Stimulated activated memory B cell treated with anti-CD40 and anti-IgM and Interleukin-4, amounts not matched to agents 10 μg/mL and 1 μg/mL and 100 μg/mL, for 72 hours (primary cell): ENCODE results near the gene HSBP1L1.

ENCODE experiments used
- ATAC-seq: fragments of 150-1000 bp; cut with Tn5 transposase; 2 replicates; pipeline ENCODE4 v1.10.0; 2021
- H3K27ac Mint-ChIP-seq: one replicate; pipeline ENCODE4 v1.8.0; 2022; ENCODE audit warnings: mild to moderate bottlenecking, mixed read lengths
- H3K27me3 Mint-ChIP-seq: one replicate; pipeline ENCODE4 v1.8.0; 2022; ENCODE audit warnings: mixed read lengths
- H3K36me3 Mint-ChIP-seq: one replicate; pipeline ENCODE4 v1.8.0; 2022; ENCODE audit warnings: mixed read lengths
- H3K4me1 Mint-ChIP-seq: one replicate; pipeline ENCODE4 v1.8.0; 2022; ENCODE audit warnings: mixed read lengths
- H3K4me3 Mint-ChIP-seq: one replicate; pipeline ENCODE4 v1.8.0; 2022; ENCODE audit warnings: mild to moderate bottlenecking, moderate library complexity, mixed read lengths
- H3K9me3 Mint-ChIP-seq: one replicate; pipeline ENCODE4 v1.8.0; 2022; ENCODE audit warnings: mixed read lengths

Gene HSBP1L1

GRCh38 chr18:79960921-79961526, 3.4 kb upstream of the HSBP1L1 start:
- Mint-ChIP-seq H3K36me3 (peaks cover 5% of the 10 kb centered on the region), H3K4me1 (peaks cover 47% of the 10 kb centered on the region), H3K27ac (peak overlapping the region; percentile 24), H3K4me3 (no peak overlapping the region), H3K27me3 (peaks cover 8% of the 10 kb centered on the region), H3K9me3 (no peaks in the 10 kb centered on the region)
- ATAC-seq: no peak

GRCh38 chr18:79961527-79962291, 2.7 kb upstream of the HSBP1L1 start:
- Mint-ChIP-seq H3K27me3 (peaks cover 8% of the 10 kb centered on the region), H3K9me3 (no peaks in the 10 kb centered on the region), H3K36me3 (peaks cover 5% of the 10 kb centered on the region), H3K4me3 (no peak overlapping the region), H3K4me1 (peaks cover 47% of the 10 kb centered on the region), H3K27ac (peak overlapping the region; percentile 24)
- no peak for ATAC-seq

GRCh38 chr18:79962311-79962710, 2.1 kb upstream of the HSBP1L1 start:
- Mint-ChIP-seq H3K9me3 (no peaks in the 10 kb centered on the region), H3K36me3 (peaks cover 5% of the 10 kb centered on the region), H3K27ac (peak overlapping the region; percentile 78), H3K4me1 (peaks cover 47% of the 10 kb centered on the region), H3K27me3 (peaks cover 8% of the 10 kb centered on the region), H3K4me3 (no peak overlapping the region)
- ATAC-seq: no peak

- peak; percentile 88 for ATAC-seq
- H3K27ac Mint-ChIP-seq: peak overlapping the region; percentile 78
- H3K4me1 Mint-ChIP-seq: peaks cover 47% of the 10 kb centered on the region
- H3K9me3 Mint-ChIP-seq: no peaks in the 10 kb centered on the region
- H3K27me3 Mint-ChIP-seq: peaks cover 8% of the 10 kb centered on the region
- H3K36me3 Mint-ChIP-seq: peaks cover 5% of the 10 kb centered on the region
- peak overlapping the region; percentile 65 for H3K4me3 Mint-ChIP-seq
Observed at GRCh38 chr18:79962835-79963657, 1.4 kb upstream of the HSBP1L1 start.

GRCh38 chr18:79963658-79964329, 649 bp upstream of the HSBP1L1 start:
- H3K9me3 Mint-ChIP-seq: no peaks in the 10 kb centered on the region
- H3K27ac Mint-ChIP-seq: peak overlapping the region; percentile 78
- H3K36me3 Mint-ChIP-seq: peaks cover 5% of the 10 kb centered on the region
- peaks cover 47% of the 10 kb centered on the region for H3K4me1 Mint-ChIP-seq
- peaks cover 8% of the 10 kb centered on the region for H3K27me3 Mint-ChIP-seq
- H3K4me3 Mint-ChIP-seq: peak overlapping the region; percentile 65
- ATAC-seq: no peak

GRCh38 chr18:79965119-79965902, 868 bp downstream of the HSBP1L1 start:
- peak overlapping the region; percentile 66 for H3K4me3 Mint-ChIP-seq

GRCh38 chr18:79970419-79971133, 6.1 kb downstream of the HSBP1L1 start:
- H3K4me3 Mint-ChIP-seq: no peak overlapping the region
- no peaks in the 10 kb centered on the region for H3K27me3 Mint-ChIP-seq
- no peaks in the 10 kb centered on the region for H3K9me3 Mint-ChIP-seq
- peaks cover 7% of the 10 kb centered on the region for H3K4me1 Mint-ChIP-seq
- peaks cover 55% of the 10 kb centered on the region for H3K36me3 Mint-ChIP-seq
- ATAC-seq: no peak
- H3K27ac Mint-ChIP-seq: no peak overlapping the region

More at GRCh38 chr18:79965119-79965902, 868 bp downstream of the HSBP1L1 start:
- peak overlapping the region; percentile 2 for H3K27ac Mint-ChIP-seq
- H3K9me3 Mint-ChIP-seq: no peaks in the 10 kb centered on the region
- H3K27me3 Mint-ChIP-seq: peaks cover 8% of the 10 kb centered on the region
- H3K4me1 Mint-ChIP-seq: peaks cover 44% of the 10 kb centered on the region
- no peak for ATAC-seq
- H3K36me3 Mint-ChIP-seq: peaks cover 11% of the 10 kb centered on the region

- no peak for ATAC-seq
- H3K9me3 Mint-ChIP-seq: no peaks in the 10 kb centered on the region
- H3K27ac Mint-ChIP-seq: no peak overlapping the region
- peaks cover 6% of the 10 kb centered on the region for H3K4me1 Mint-ChIP-seq
- H3K36me3 Mint-ChIP-seq: peaks cover 57% of the 10 kb centered on the region
- no peak overlapping the region for H3K4me3 Mint-ChIP-seq
- H3K27me3 Mint-ChIP-seq: no peaks in the 10 kb centered on the region
Observed at GRCh38 chr18:79971211-79971952, 6.9 kb downstream of the HSBP1L1 start.

- Mint-ChIP-seq H3K27ac (no peak overlapping the region), H3K36me3 (peaks cover 57% of the 10 kb centered on the region), H3K27me3 (no peaks in the 10 kb centered on the region), H3K4me1 (peaks cover 6% of the 10 kb centered on the region), H3K4me3 (no peak overlapping the region), H3K9me3 (no peaks in the 10 kb centered on the region)
- ATAC-seq: no peak
Observed at GRCh38 chr18:79971986-79972385, 7.5 kb downstream of the HSBP1L1 start.

GRCh38 chr18:79972720-79973119, 8.3 kb downstream of the HSBP1L1 start:
- Mint-ChIP-seq H3K36me3 (peaks cover 57% of the 10 kb centered on the region), H3K4me1 (peaks cover 6% of the 10 kb centered on the region), H3K4me3 (no peak overlapping the region), H3K27ac (no peak overlapping the region), H3K27me3 (no peaks in the 10 kb centered on the region), H3K9me3 (no peaks in the 10 kb centered on the region)
- no peak for ATAC-seq

- Mint-ChIP-seq H3K27ac (no peak overlapping the region), H3K9me3 (no peaks in the 10 kb centered on the region), H3K4me1 (peaks cover 6% of the 10 kb centered on the region), H3K36me3 (peaks cover 57% of the 10 kb centered on the region), H3K4me3 (no peak overlapping the region), H3K27me3 (no peaks in the 10 kb centered on the region)
- no peak for ATAC-seq
Observed at GRCh38 chr18:79973517-79973916, 9.1 kb downstream of the HSBP1L1 start.

- Mint-ChIP-seq H3K27me3 (no peaks in the 10 kb centered on the region), H3K4me1 (peaks cover 6% of the 10 kb centered on the region), H3K4me3 (no peak overlapping the region), H3K36me3 (peaks cover 57% of the 10 kb centered on the region), H3K9me3 (no peaks in the 10 kb centered on the region), H3K27ac (no peak overlapping the region)
- ATAC-seq: no peak
Observed at GRCh38 chr18:79974025-79974654, 9.7 kb downstream of the HSBP1L1 start.

GRCh38 chr18:79975043-79975442, 10.6 kb downstream of the HSBP1L1 start:
- Mint-ChIP-seq H3K4me3 (no peak overlapping the region), H3K27ac (peak overlapping the region; percentile 29), H3K27me3 (no peaks in the 10 kb centered on the region), H3K36me3 (peaks cover 58% of the 10 kb centered on the region), H3K9me3 (no peaks in the 10 kb centered on the region), H3K4me1 (peaks cover 15% of the 10 kb centered on the region)
- no peak for ATAC-seq
